ENCODE measurements around the gene PARD3B. TPM values are rescaled to one million over a fixed set of nuclear protein-coding genes. Genes with fewer than 3 reads are reported as not detected.

Gene PARD3B
- total and polyA plus RNA-seq, 2 of the 8 experiments (the other 6 are each of a cell fraction or from before 2014, with no cell fraction given) = 1.2 to 5.7 TPM

DNA sequence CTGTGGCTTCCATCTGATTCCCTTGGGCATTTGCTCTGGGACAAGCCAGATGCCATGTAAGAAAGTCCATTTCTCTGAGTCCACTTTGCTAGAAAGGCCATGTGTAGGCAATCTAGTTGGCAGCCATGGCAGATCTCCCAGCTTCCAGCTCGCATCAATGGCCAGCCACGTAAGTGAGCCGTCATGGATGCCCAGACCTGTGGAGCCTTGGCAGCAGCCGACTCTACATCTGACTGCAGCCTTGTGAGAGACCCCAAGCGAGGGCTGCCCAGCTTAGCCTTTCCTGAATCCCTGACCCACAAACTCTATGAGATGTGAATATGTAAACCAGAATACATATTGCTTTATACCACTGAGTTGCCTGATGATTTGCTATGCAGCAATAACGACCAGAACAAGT is 533.5 kb downstream of the PARD3B start (continued):
- no peak for TF ChIP-seq SUZ12 (IDR thresholded peaks at IDR 0.05; ENCODE audit: low read length)
- TF ChIP-seq YY1 (IDR thresholded peaks at IDR 0.05; ENCODE audit: low read depth, low read length) = no peak
- TF ChIP-seq RNF2 (IDR thresholded peaks at IDR 0.05; ENCODE audit: borderline replicate concordance, low read depth, low read length, missing control alignments, poor library complexity, severe bottlenecking) = no peak
- TF ChIP-seq, protein P1, sequence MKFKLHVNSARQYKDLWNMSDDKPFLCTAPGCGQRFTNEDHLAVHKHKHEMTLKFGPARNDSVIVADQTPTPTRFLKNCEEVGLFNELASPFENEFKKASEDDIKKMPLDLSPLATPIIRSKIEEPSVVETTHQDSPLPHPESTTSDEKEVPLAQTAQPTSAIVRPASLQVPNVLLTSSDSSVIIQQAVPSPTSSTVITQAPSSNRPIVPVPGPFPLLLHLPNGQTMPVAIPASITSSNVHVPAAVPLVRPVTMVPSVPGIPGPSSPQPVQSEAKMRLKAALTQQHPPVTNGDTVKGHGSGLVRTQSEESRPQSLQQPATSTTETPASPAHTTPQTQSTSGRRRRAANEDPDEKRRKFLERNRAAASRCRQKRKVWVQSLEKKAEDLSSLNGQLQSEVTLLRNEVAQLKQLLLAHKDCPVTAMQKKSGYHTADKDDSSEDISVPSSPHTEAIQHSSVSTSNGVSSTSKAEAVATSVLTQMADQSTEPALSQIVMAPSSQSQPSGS (IDR thresholded peaks at IDR 0.05; ENCODE audit: low read length) = no peak
- no peak for TF ChIP-seq EP300 (IDR thresholded peaks at IDR 0.05; ENCODE audit: borderline replicate concordance in 1 of 2, low read depth in 2 of 2, low read length in 2 of 2)

Measured in H1 (cell line).